ENCODE data around the gene SLC37A1.

SLC37A1 gene

GRCh38 chr21:42555756-42556438, 42.2 kb downstream of the SLC37A1 start:
- DNase-seq (ENCODE audit: low read depth in 1 of 2, low spot score in 1 of 2) = no peak
- H3K27ac ChIP-seq (replicated peaks) = no peak overlapping the region
- no peak for TF ChIP-seq GABPA (IDR thresholded peaks at IDR 0.05; ENCODE audit: low read depth)
- TF ChIP-seq POLR2AphosphoS5 (IDR thresholded peaks at IDR 0.05; ENCODE audit: low read depth) = no peak
- TF ChIP-seq, protein P1, sequence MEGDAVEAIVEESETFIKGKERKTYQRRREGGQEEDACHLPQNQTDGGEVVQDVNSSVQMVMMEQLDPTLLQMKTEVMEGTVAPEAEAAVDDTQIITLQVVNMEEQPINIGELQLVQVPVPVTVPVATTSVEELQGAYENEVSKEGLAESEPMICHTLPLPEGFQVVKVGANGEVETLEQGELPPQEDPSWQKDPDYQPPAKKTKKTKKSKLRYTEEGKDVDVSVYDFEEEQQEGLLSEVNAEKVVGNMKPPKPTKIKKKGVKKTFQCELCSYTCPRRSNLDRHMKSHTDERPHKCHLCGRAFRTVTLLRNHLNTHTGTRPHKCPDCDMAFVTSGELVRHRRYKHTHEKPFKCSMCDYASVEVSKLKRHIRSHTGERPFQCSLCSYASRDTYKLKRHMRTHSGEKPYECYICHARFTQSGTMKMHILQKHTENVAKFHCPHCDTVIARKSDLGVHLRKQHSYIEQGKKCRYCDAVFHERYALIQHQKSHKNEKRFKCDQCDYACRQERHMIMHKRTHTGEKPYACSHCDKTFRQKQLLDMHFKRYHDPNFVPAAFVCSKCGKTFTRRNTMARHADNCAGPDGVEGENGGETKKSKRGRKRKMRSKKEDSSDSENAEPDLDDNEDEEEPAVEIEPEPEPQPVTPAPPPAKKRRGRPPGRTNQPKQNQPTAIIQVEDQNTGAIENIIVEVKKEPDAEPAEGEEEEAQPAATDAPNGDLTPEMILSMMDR (IDR thresholded peaks at IDR 0.05; ENCODE audit: insufficient read depth, low read length) = no peak
- no peak for TF ChIP-seq REST (IDR thresholded peaks at IDR 0.05; ENCODE audit: insufficient replicate concordance, low read depth)
- TF ChIP-seq SPI1 (IDR thresholded peaks at IDR 0.05; ENCODE audit: borderline replicate concordance, low read depth) = no peak

DNA sequence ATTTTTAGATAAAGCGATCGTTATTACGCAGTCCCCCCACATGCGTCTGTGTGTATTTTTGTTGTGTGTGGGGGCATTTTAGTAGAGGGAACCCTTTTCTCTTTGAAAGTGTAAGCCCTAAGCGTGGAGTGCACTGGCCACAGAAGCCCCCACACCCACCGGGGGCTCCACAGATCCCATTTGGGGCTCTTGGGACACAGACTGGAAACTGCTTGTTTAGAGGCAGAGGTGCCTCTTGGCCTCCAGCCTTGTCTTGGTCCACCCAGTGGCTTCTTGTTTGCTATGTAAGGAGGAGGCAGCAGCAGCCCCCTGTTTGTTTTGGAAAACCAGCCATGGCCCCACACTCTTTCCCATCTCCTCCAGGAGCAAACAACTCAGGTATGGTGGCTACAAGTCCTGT, 42.8 kb downstream of the SLC37A1 start:
- Histone ChIP-seq H3K27ac (replicated peaks) (no peak overlapping the region), H3K4me3 (replicated peaks; ENCODE audit: insufficient read depth, low read length) (no peak overlapping the region)
- DNase-seq (ENCODE audit: low read depth in 1 of 2, low spot score in 1 of 2) = no peak

More at GRCh38 chr21:42555756-42556438, 42.2 kb downstream of the SLC37A1 start:
- Histone ChIP-seq H3K4me3 (replicated peaks; ENCODE audit: insufficient read depth, low read length) (no peak overlapping the region), H3K27me3 (ENCODE audit: insufficient read depth, poor library complexity, severe bottlenecking) (no peaks in the 10 kb centered on the region)

DNA sequence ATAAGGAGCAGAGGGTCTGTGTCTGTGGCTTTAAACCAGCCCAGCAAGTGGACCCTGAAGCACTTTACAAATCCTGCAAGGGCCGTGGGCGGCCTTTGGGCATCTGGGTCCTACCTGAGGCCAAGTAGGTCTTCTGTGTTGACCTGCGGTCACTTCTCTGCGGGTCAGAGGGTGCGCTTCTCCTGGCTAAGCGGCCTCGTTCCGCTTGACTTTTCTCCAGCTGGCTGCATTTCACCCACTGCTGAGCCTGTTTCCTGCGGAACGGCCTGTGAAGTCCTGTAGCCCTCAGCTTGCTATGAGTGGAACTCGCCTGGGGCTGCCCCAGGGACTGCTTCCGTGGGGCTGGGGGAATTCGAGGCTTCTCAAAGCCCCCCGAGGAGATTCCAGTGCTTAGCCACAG, 43.3 kb downstream of the SLC37A1 start:
- no peak overlapping the region for H3K27ac ChIP-seq (replicated peaks)
- H3K4me3 ChIP-seq (replicated peaks; ENCODE audit: insufficient read depth, low read length) = no peak overlapping the region
- no peak for DNase-seq (ENCODE audit: low read depth in 1 of 2, low spot score in 1 of 2)
- no peaks in the 10 kb centered on the region for H3K27me3 ChIP-seq (ENCODE audit: insufficient read depth, poor library complexity, severe bottlenecking)
- no peak for TF ChIP-seq POLR2AphosphoS5 (IDR thresholded peaks at IDR 0.05; ENCODE audit: low read depth)

More for the DNA sequence above, 42.8 kb downstream of the SLC37A1 start:
- H3K27me3 ChIP-seq (ENCODE audit: insufficient read depth, poor library complexity, severe bottlenecking) = no peaks in the 10 kb centered on the region
- TF ChIP-seq GABPA (IDR thresholded peaks at IDR 0.05; ENCODE audit: low read depth) (no peak), SPI1 (IDR thresholded peaks at IDR 0.05; ENCODE audit: borderline replicate concordance, low read depth) (no peak), POLR2AphosphoS5 (IDR thresholded peaks at IDR 0.05; ENCODE audit: low read depth) (no peak), REST (IDR thresholded peaks at IDR 0.05; ENCODE audit: insufficient replicate concordance, low read depth) (no peak)
- TF ChIP-seq, protein P1 (IDR thresholded peaks at IDR 0.05; ENCODE audit: insufficient read depth, low read length) = no peak

DNA sequence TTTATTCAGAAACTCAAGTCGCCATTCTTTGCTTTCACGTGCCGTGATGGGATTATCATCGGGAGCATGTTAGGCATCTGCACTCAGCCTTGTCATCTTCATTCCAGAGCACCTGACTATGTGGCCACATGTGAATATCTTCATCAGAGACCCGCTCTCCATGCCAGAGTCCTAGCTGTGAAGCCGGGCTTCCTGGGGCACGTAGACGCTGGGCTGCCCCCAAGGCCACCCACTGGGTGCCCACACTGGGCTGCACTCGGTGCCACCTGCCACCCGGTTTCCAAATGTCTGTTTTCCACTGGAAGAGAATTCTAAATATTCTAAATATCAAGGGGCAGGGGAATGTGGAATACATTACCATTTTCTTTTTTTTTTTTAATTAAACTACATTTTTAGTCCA, 43.8 kb downstream of the SLC37A1 start:
- TF ChIP-seq REST (IDR thresholded peaks at IDR 0.05; ENCODE audit: insufficient replicate concordance, low read depth) (no peak), GABPA (IDR thresholded peaks at IDR 0.05; ENCODE audit: low read depth) (no peak), POLR2AphosphoS5 (IDR thresholded peaks at IDR 0.05; ENCODE audit: low read depth) (no peak), SPI1 (IDR thresholded peaks at IDR 0.05; ENCODE audit: borderline replicate concordance, low read depth) (no peak)
- TF ChIP-seq, protein P1 (IDR thresholded peaks at IDR 0.05; ENCODE audit: insufficient read depth, low read length) = no peak
- H3K27ac ChIP-seq (replicated peaks) = no peak overlapping the region

More for the DNA sequence above, 43.8 kb downstream of the SLC37A1 start:
- Histone ChIP-seq H3K4me3 (replicated peaks; ENCODE audit: insufficient read depth, low read length) (no peak overlapping the region), H3K27me3 (ENCODE audit: insufficient read depth, poor library complexity, severe bottlenecking) (no peaks in the 10 kb centered on the region)
- no peak for DNase-seq (ENCODE audit: low read depth in 1 of 2, low spot score in 1 of 2)
